Measurements from ENCODE around the gene TM7SF2. TPM values are rescaled to one million over a fixed set of nuclear protein-coding genes. Genes with fewer than 3 reads are reported as not detected.
A peak's percentile ranks its signal among the peaks of the same experiment; 100 is the strongest.

The TM7SF2 gene
- total and polyA plus RNA-seq, 2 of the 13 experiments (the other 11 are each of a cell fraction or from before 2014, with no cell fraction given), result 56.0 to 66.9 TPM

DNA sequence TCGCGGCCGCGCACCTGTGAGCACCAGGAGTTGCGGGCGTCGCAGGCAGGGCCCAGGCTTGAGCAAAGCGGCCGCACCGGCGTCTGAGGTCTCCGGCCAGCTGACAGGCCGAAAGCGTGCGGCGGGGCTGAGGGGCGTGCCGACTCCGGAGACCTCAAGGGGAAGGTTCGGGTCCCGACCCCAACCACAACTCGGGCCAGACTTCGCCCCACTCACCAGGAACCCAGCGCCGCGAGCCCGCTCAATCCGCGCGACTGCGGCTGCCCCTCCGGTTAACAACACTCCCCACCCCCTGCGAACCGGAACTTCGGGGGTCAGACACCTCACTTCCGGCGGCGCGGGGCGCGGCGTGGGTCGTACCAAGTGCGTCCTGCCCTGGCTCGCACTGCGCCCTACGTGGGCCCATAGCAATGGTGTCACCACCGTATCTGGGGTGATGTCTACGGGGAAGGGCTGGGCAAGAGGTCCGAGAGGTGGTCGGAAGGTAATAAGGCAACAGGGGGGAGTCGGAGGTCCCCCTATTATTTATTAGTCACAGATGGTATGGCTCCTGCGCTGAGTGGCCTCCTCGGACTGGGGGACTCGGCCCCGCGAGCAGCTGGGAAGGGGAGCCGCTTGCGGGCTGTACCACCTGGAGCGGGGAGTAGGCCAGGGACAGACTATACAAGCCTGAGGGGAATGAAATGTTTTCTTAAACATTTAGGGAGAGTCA lies 22.7 kb downstream of the TM7SF2 start, which contains the start of gene SYVN1 (continued):
- TF ChIP-seq, protein P1, sequence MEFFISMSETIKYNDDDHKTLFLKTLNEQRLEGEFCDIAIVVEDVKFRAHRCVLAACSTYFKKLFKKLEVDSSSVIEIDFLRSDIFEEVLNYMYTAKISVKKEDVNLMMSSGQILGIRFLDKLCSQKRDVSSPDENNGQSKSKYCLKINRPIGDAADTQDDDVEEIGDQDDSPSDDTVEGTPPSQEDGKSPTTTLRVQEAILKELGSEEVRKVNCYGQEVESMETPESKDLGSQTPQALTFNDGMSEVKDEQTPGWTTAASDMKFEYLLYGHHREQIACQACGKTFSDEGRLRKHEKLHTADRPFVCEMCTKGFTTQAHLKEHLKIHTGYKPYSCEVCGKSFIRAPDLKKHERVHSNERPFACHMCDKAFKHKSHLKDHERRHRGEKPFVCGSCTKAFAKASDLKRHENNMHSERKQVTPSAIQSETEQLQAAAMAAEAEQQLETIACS (CRISPR knock-in tag; IDR thresholded peaks at IDR 0.05), result no peak
- TF ChIP-seq EED (CRISPR knock-in tag; IDR thresholded peaks at IDR 0.05), result no peak; the same call in none of the 2 replicates
- TF ChIP-seq, protein P2, sequence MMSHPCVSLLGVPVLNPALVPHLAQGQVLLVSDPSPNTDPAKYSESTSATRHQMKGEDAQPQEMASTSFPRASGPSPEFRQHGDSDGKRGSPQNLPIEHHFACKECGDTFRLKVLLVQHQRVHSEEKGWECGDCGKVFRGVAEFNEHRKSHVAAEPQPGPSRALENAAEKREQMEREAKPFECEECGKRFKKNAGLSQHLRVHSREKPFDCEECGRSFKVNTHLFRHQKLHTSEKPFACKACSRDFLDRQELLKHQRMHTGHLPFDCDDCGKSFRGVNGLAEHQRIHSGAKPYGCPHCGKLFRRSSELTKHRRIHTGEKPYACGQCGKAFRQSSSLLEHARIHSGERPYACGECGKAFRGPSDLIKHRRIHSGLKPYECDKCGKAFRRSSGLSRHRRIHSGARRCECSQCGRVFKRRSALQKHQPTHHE (CRISPR knock-in tag; IDR thresholded peaks at IDR 0.05; ENCODE audit: borderline replicate concordance), result peak; percentile 53; the same call in 1 of the 2 replicates
- TF ChIP-seq, protein P3, sequence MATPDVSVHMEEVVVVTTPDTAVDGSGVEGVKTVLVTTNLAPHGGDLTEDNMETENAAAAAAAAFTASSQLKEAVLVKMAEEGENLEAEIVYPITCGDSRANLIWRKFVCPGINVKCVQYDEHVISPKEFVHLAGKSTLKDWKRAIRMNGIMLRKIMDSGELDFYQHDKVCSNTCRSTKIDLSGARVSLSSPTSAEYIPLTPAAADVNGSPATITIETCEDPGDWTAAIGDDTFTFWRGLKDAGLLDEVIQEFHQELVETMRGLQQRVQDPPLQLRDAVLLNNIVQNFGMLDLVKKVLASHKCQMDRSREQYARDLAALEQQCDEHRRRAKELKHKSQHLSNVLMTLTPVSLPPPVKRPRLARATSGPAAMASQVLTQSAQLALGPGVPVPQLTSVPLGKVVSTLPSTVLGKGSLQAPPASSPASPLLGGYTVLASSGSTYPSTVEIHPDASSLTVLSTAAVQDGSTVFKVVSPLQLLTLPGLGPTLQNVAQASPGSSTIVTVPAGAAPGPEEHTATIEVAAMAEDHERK (CRISPR knock-in tag; IDR thresholded peaks at IDR 0.05; ENCODE audit: low read depth), result peak; percentile 82
- TF ChIP-seq NONO (IDR thresholded peaks at IDR 0.05), result no peak
- peak; percentile 84 for TF ChIP-seq NONO (CRISPR knock-in tag; conservative IDR thresholded peaks at IDR 0.05)
- no peak for TF ChIP-seq BRCA1 (CRISPR knock-in tag; IDR thresholded peaks at IDR 0.05)
- TF ChIP-seq, protein P4, sequence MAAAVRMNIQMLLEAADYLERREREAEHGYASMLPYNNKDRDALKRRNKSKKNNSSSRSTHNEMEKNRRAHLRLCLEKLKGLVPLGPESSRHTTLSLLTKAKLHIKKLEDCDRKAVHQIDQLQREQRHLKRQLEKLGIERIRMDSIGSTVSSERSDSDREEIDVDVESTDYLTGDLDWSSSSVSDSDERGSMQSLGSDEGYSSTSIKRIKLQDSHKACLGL (CRISPR knock-in tag; IDR thresholded peaks at IDR 0.05), result peak; percentile 91
- peak; percentile 87 for TF ChIP-seq KAT8 (CRISPR knock-in tag; IDR thresholded peaks at IDR 0.05)
- TF ChIP-seq TSC22D2 (CRISPR knock-in tag; IDR thresholded peaks at IDR 0.05; ENCODE audit: borderline replicate concordance), result no peak; the same call in 1 of the 2 replicates
- TF ChIP-seq SOX5 (CRISPR knock-in tag; IDR thresholded peaks at IDR 0.05; ENCODE audit: borderline replicate concordance), result no peak; the same call in 1 of the 2 replicates
- TF ChIP-seq BRD4 (CRISPR knock-in tag; IDR thresholded peaks at IDR 0.05), result peak; percentile 69
- TF ChIP-seq, protein P5, sequence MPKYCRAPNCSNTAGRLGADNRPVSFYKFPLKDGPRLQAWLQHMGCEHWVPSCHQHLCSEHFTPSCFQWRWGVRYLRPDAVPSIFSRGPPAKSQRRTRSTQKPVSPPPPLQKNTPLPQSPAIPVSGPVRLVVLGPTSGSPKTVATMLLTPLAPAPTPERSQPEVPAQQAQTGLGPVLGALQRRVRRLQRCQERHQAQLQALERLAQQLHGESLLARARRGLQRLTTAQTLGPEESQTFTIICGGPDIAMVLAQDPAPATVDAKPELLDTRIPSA (CRISPR knock-in tag; IDR thresholded peaks at IDR 0.05; ENCODE audit: borderline replicate concordance), result no peak
- no peak for TF ChIP-seq ZNF12 (CRISPR knock-in tag; IDR thresholded peaks at IDR 0.05)
- TF ChIP-seq SOX13 (IDR thresholded peaks at IDR 0.05), result no peak; the same call in 1 of the 2 replicates
- peak in 1 of 2 experiments; percentile 22; a peak in 1 of 4 replicates for TF ChIP-seq SOX13 (CRISPR knock-in tag; conservative IDR thresholded peaks at IDR 0.05 in 1 of 2, IDR thresholded peaks at IDR 0.05 in 1 of 2)
- no peak; the same call in 1 of the 2 replicates for TF ChIP-seq ZNF256 (CRISPR knock-in tag; conservative IDR thresholded peaks at IDR 0.05)
- TF ChIP-seq CC2D1A (CRISPR knock-in tag; IDR thresholded peaks at IDR 0.05), result no peak
- TF ChIP-seq ZBTB42 (CRISPR knock-in tag; IDR thresholded peaks at IDR 0.05), result no peak
- 0 out of 2 replicates have a peak, but pooled peaks have one; percentile 44 for TF ChIP-seq ZNF331 (CRISPR knock-in tag; IDR thresholded peaks at IDR 0.05)
- TF ChIP-seq, protein P6, sequence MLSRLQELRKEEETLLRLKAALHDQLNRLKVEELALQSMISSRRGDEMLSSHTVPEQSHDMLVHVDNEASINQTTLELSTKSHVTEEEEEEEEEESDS (CRISPR knock-in tag; IDR thresholded peaks at IDR 0.05; ENCODE audit: borderline replicate concordance), result no peak
- TF ChIP-seq SP4 (CRISPR knock-in tag; IDR thresholded peaks at IDR 0.05), result peak; percentile 66; the same call in 1 of the 2 replicates
- TF ChIP-seq TCF12 (IDR thresholded peaks at IDR 0.05), result no peak
- no peak for TF ChIP-seq TCF12 (CRISPR knock-in tag; IDR thresholded peaks at IDR 0.05)
- no peak for TF ChIP-seq HNRNPH1 (optimal IDR thresholded peaks at IDR 0.05; ENCODE audit: low read depth, low read length)
- no peak for TF ChIP-seq ZNF446 (CRISPR knock-in tag; IDR thresholded peaks at IDR 0.05)
- no peak; the same call in 1 of the 2 replicates for TF ChIP-seq RARG (CRISPR knock-in tag; IDR thresholded peaks at IDR 0.05; ENCODE audit: low read depth)

Measured in HepG2 (cell line).